ENCODE measurements around the gene ANKH.
"Not testable (repeated sequence)": the region's sequence is repeated elsewhere in the genome, so short reads cannot be mapped to it uniquely, and the experiment has no call there.

The ANKH gene

GRCh38 chr5:14853685-14854084 is 17.9 kb downstream of the ANKH start:
- DNase-seq, result no peak

DNA sequence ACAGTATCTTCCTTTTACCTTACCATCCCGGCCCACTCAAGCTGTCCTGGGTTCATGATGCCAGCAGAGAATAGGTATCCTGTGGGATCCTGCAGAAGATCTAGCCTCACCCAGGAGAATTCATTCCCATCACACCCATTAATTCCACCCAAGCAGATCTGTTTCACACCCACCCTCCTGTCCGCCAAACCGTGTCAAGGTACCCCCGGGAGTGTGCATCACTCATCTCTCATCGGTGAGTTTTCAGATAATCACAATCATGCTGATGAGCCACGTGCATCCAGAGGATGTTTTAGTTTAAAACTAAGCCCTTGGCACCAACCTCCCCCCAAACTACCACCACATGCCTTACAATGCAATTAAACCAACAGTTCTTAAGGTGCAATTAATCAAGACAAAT is 18.8 kb downstream of the ANKH start:
- DNase-seq, result no peak

- no peak for DNase-seq
These were observed 19.5 kb downstream of the ANKH start for GRCh38 chr5:14851999-14852526.

GRCh38 chr5:14851597-14851996 is 20.0 kb downstream of the ANKH start:
- no peak for DNase-seq

- no peak for DNase-seq
These were observed 20.5 kb downstream of the ANKH start for GRCh38 chr5:14851050-14851419.

- DNase-seq, result no peak
These were observed 21.0 kb downstream of the ANKH start for GRCh38 chr5:14850419-14851049.

DNA sequence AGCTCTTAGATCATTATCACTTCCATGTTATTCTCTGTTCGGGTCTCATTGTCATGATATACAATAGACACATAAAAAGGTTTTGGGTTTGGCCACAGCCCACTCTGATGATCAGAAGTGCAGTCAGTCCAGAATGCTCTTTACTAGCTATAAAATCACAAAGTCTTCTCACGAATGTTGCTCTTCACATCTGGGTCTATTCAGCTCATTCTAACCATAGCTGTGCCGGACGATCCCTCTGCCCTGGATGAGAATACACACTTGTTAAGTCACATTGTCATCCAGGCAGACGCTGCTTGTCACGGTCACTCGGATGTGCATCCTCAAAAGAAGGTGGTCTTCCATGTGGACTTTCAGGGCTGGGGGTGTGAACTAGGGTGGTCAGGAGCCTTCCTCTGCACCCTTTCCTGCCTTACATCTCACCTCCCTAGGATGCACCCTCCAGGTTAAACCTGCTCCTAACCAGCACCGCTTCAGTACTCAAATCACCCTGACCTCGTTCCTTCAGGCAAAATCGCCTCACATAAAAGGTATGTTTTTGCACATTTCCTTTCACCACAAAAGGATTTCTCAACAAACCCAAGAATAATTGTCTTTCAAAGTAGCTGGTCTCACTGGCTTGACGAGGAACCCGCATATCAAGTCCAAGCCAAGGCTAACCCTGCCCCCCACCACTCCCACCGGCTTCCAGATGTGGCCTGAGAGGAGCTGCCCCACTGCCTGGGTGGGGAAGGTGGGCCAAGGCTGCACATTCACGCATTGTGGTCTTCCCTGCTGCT is 21.9 kb downstream of the ANKH start:
- DNase-seq, result no peak

- not testable (repeated sequence) for DNase-seq
These were observed 22.6 kb downstream of the ANKH start for GRCh38 chr5:14848942-14849341.

GRCh38 chr5:14848385-14848784 is 23.2 kb downstream of the ANKH start:
- DNase-seq, result no peak

GRCh38 chr5:14847471-14847870 is 24.1 kb downstream of the ANKH start:
- no peak for DNase-seq

- no peak for DNase-seq
These were observed 29.5 kb downstream of the ANKH start for GRCh38 chr5:14842117-14842516.

GRCh38 chr5:14840624-14841023 is 31.0 kb downstream of the ANKH start:
- DNase-seq, result no peak

DNA sequence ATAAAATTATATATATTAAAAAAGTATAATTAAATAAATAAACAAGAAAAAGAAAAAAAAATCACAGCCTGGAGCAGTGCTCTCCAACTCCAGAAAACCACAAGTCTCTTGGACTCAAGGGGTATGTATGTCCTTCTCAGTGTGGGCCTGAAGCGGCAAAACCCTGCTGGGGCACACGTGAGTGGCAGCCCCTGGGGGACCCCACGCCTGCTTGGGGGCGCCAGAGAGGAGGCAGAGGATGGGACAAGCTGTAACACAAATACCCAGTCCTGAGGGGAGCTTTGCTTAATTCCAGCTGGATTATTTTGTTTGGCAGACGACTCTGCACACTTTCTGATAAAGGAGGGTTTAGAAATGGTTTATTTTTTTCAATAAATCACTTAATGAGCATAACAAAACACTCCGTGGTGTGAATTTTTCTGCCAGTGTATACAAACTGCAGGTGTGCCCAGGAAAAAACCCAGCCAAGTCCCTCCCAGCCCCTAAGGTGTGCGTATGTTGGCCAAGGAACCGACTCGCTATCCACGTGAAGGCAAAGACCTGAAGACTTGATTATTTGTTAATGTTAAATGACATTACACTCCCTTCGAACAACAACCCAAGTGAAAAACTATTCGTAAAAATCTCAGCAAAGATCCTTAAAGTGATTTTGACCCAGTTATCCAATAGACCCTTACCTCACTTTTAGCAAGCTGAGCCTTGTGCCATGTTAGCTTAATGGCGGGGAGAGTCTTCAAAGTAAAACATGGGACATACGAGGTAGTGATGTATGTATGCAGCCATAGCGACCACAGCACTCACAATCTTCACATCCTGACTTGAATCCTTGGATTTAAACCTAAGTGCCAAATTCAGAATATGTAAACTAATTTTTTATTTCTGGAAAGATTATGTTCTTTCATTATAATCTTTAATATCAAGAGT is 32.9 kb downstream of the ANKH start:
- DNase-seq, result no peak

- DNase-seq, result not testable (repeated sequence)
These were observed 34.0 kb downstream of the ANKH start for GRCh38 chr5:14837423-14838122.

DNA sequence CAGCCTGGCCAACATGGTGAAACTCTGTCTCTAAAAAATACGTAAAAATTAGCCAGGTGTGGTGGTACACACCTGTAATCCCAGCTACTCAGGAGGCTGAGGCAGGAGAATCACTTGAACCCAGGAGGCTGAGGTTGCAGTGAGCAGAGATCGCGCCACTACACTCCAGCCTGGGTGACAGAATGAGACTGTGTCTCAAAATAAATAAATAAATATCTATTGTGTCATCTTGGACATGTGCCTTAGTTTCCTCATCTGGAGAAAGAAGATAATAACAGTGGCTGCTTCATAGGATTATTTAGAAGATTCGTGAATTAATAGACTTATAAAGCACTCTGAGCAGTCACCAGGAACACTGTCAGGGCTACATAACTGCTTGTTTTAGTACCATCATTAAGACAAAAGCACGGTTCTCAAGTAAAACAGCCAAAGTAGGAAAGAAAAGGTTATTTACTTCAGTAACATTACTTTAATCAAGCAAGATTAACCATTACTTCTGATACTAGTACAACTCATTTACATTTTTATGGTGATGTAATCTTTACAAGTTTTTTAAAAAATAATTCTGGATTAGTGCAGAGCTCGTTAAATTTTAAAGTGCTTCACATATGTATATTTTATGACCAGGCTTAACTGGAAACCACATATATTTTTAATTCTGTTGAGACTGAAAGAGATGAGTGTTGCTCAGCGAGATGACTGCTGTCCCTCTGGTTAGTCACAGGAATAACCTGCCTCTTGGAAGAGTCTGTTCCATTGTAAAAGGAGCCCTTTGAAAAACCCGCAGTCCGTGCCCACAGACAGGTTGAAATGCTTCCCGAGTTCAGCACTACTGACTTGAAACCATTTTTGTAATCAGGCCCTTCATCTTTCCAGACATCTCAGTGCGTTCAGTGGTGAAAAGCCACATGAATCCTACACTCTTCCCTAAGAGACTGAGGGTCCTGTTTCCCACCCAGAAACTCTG is 36.7 kb downstream of the ANKH start:
- no peak for DNase-seq

DNA sequence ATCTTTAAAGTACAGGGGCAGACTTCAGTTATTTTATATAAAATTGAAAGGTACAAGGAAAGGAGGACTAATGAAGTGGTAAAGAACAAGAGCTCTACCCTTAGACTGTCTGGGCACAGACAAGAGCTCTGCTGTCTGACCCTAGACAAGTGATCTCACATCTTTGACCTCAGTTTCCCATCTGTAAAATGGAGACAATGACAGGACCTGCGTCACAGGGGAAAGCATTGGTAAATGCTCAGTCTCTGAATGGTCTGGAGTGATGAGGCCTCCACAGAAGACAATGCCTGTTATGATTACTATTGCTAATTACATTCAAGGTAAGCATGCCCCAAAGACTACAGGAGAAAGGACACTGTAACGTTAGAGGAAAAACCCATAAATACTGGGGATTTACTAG is 37.5 kb downstream of the ANKH start:
- DNase-seq, result no peak

GRCh38 chr5:14831006-14831338 is 40.6 kb downstream of the ANKH start:
- DNase-seq, result no peak

DNA sequence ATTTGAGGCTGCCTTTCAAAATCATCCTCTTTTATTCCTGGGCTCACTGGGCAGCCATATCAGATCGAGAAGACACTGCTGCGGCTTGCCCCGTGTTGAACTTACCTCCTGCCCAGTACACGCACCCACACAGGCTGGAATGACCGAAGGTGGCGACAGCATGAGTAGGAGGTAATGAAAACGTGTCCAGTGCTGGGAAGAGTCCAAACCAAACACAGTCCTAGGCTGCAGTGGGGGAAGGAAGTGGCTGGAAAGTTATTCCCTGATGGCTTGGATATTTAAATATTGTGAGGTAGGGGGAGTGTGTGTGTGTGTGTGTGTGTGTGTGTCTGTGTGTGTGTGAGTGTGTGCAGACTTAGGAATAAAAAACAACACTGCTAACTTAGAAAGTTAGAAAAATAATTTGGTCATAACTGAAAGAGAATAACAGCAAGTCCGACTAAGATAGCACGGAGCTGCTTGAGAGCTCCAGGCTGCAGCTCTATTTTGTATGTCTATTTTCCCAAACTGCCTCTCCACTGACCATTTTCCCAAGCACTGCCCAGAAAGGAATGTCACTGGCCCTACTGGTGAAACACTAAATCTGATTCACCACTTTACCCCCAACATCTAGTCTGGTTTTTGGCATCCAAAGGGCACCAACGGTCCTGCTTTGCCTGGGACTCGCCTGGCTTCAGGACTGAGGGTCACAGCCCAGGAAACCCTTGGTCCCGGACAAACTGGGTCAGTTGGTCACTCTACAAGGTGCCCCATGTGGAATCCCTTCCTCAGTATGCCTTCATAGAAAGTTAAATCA is 41.2 kb downstream of the ANKH start:
- DNase-seq, result no peak

- no peak for DNase-seq
These were observed 42.2 kb downstream of the ANKH start for GRCh38 chr5:14829396-14829795.

GRCh38 chr5:14826714-14827113 is 44.9 kb downstream of the ANKH start:
- no peak for DNase-seq

- no peak for DNase-seq
These were observed 45.6 kb downstream of the ANKH start for GRCh38 chr5:14825977-14826376.
